Neural cell (in vitro differentiated cells): ENCODE measurements around the gene FGD4. TPM values are rescaled to one million over a fixed set of nuclear protein-coding genes. Genes with fewer than 3 reads are reported as not detected.
A peak's percentile ranks its signal among the peaks of the same experiment; 100 is the strongest.

Source experiments
- H2AFZ ChIP-seq: fragments of 200-600, 300-800 bp; sonication (generic), shearing (Covaris generic); 2 replicates; pipeline ENCODE4 v1.6.0; 2014; ENCODE audit warnings: low read depth, mild to moderate bottlenecking, antibody characterized with exemption, low read length, moderate library complexity
- H3F3A ChIP-seq: fragments of 200-600 bp; shearing (Covaris generic); 2 replicates; pipeline ENCODE4 v1.6.1; 2016; ENCODE audit warnings: mild to moderate bottlenecking, moderate library complexity, mixed read lengths, antibody characterized with exemption, low read length; ENCODE audit not compliant: insufficient read depth, poor library complexity, severe bottlenecking
- H3K27ac ChIP-seq: fragments of 200-600, 300-800 bp; sonication (generic), shearing (Covaris generic); 2 replicates; pipeline ENCODE4 v1.5.1; 2014; ENCODE audit warnings: mild to moderate bottlenecking, low read length, moderate library complexity
- H3K27me3 ChIP-seq: fragments of 300-800, 200-600 bp; sonication (generic), shearing (Covaris generic); 2 replicates; pipeline ENCODE4 v1.6.0; 2014; ENCODE audit warnings: mild to moderate bottlenecking, low read depth, low read length, moderate library complexity; ENCODE audit not compliant: insufficient read depth
- H3K36me3 ChIP-seq: fragments of 300-800, 200-600 bp; sonication (generic), shearing (Covaris generic); 2 replicates; pipeline ENCODE4 v1.5.1; 2014; ENCODE audit warnings: mild to moderate bottlenecking, antibody characterized with exemption, low read length, moderate library complexity; ENCODE audit not compliant: insufficient read depth
- H3K4me2 ChIP-seq: fragments of 300-800, 200-600 bp; sonication (generic), shearing (Covaris generic); 2 replicates; pipeline ENCODE4 v1.6.0; 2014; ENCODE audit warnings: mild to moderate bottlenecking, low read length
- H3K4me3 ChIP-seq: fragments of 300-800, 200-600 bp; sonication (generic), shearing (Covaris generic); 2 replicates; pipeline ENCODE4 v1.5.1; 2014; ENCODE audit warnings: mild to moderate bottlenecking, low read length, moderate library complexity
- H3K79me2 ChIP-seq: fragments of 200-600 bp; shearing (Covaris generic); replicated peaks from 2 replicates; pipeline ENCODE4 v1.6.0; 2014; ENCODE audit warnings: mild to moderate bottlenecking, low read length, moderate library complexity; ENCODE audit not compliant: insufficient read depth
- H3K9ac ChIP-seq: fragments of 300-800, 200-600 bp; sonication (generic), shearing (Covaris generic); 2 replicates; pipeline ENCODE4 v1.6.1; 2016; ENCODE audit warnings: mild to moderate bottlenecking, low read length, mixed read lengths
- H3K9me2 ChIP-seq: fragments of 200-600 bp; shearing (Covaris generic); 2 replicates; pipeline ENCODE4 v1.6.1; 2016; ENCODE audit warnings: mild to moderate bottlenecking, low read length, mixed read lengths; ENCODE audit not compliant: insufficient read depth
- H3K9me3 ChIP-seq: fragments of 200-600, 300-800 bp; sonication (generic), shearing (Covaris generic); 2 replicates; pipeline ENCODE4 v1.6.1; 2016; ENCODE audit warnings: mild to moderate bottlenecking, mixed run types, low read length, moderate library complexity, mixed read lengths
- H4K20me1 ChIP-seq: fragments of 200-600 bp; shearing (Covaris generic); 2 replicates; pipeline ENCODE4 v1.6.1; 2016; ENCODE audit warnings: mild to moderate bottlenecking, mixed run types; ENCODE audit not compliant: insufficient read depth
- EP300 ChIP-seq: fragments of 450-650 bp; conservative IDR thresholded peaks from 2 replicates; pipeline ENCODE4 v1.6.1; 2014; ENCODE audit warnings: antibody characterized with exemption, mild to moderate bottlenecking, moderate library complexity; ENCODE audit not compliant: poor library complexity, severe bottlenecking
- EZH2 ChIP-seq: fragments of 200-600, 300-800 bp; shearing (Covaris generic), sonication (generic); IDR thresholded peaks from 2 replicates; pipeline ENCODE4 v1.6.1; 2014; ENCODE audit warnings: antibody characterized with exemption, low read length, borderline replicate concordance, mild to moderate bottlenecking; ENCODE audit not compliant: insufficient read depth, poor library complexity, severe bottlenecking
- MXI1 ChIP-seq: fragments of 450-650 bp; conservative IDR thresholded peaks from 2 replicates; pipeline ENCODE4 v1.6.1; 2014; ENCODE audit warnings: antibody characterized with exemption, mild to moderate bottlenecking; ENCODE audit not compliant: poor library complexity, severe bottlenecking
- POLR2AphosphoS5 ChIP-seq: IDR thresholded peaks from 2 replicates; pipeline ENCODE4 v1.6.1; 2012
- RAD21 ChIP-seq: fragments of 450-650 bp; conservative IDR thresholded peaks from 2 replicates; pipeline ENCODE4 v1.6.1; 2014; ENCODE audit warnings: antibody characterized with exemption, mild to moderate bottlenecking, moderate library complexity
- SMC3 ChIP-seq: fragments of 450-650 bp; conservative IDR thresholded peaks from 2 replicates; pipeline ENCODE4 v1.6.1; 2014; ENCODE audit warnings: antibody characterized with exemption, mild to moderate bottlenecking, moderate library complexity; ENCODE audit not compliant: poor library complexity
- polyA plus RNA-seq: library from polyadenylated mRNA; depleted of rRNA; stranded (reverse); fragments of >200 nt; gene quantifications from 2 replicates; pipeline ENCODE4 v1.2.3, GENCODE V29; 2014
- TF ChIP-seq, protein P1 (sequence below): IDR thresholded peaks from 2 replicates; pipeline ENCODE4 v1.6.1; 2012; ENCODE audit warnings: borderline replicate concordance

FGD4 gene
- polyA plus RNA-seq, 1 donor from 2014 or later, result 24.4 TPM

DNA sequence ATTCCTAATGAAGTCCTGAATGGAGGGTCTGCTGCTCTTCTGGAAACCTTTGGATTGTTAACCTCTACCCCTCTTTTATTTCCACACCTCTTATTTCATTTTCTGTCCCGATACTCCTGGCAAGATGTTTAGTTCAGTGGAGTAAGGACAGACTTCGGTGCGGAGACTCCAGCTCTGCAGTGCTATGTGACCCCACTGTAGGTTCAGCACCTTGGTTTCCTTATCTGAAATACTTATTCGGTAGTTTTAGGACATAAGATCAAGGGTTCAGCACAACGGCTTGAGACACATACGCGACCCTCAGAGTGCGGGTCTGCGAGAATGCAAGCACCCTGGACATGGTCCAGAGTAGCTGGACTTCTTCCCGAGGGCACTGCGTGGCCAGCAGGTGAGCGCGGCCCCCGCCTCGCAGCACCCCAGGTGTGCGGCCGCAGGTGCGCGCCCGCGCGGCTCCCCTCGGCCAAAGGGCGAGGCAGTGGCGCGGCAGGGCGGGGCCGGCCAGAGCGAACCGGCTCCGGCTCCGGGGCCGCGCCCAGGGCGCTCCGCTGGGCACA is 465 bp upstream of the FGD4 start:
- peak overlapping the region; percentile 51 for H3K9ac ChIP-seq
- no peak overlapping the region for H3K27ac ChIP-seq
- H2AFZ ChIP-seq, result peak overlapping the region; percentile 46

DNA sequence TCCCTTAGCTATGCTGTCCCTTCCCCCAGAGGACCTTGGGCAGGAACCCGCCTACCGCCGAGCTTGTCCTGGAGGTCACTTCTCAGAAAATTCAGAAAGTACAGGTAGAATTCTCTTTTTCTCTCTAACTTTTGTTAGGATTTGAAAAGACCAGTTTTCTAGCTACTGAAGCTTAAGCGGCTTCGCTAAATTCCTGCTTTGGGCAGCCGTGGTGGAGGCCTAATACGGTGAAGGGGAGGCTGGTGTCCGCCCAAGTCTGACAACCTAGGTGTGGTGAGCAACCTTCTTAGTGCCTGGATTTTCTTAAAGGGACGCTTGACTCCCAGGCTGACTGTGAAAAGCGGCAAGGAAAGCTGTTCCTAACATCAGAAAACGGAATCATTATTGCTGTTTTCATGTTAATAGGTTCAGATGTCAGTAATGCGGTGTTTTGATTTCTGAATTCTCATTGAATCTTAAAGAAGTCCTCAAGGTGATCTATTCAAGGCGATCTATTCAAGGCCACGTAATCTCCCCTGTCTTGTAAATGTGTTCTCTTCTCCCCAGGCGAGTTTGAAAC is 835 bp downstream of the FGD4 start:
- H3K36me3 ChIP-seq, result no peaks in the 10 kb centered on the region
- H3K4me3 ChIP-seq, result peak overlapping the region; percentile 96
- no peaks in the 10 kb centered on the region for H3K9me3 ChIP-seq
- H3F3A ChIP-seq, result no peaks in the 10 kb centered on the region
- no peaks in the 10 kb centered on the region for H4K20me1 ChIP-seq
- no peak for TF ChIP-seq MXI1
- no peaks in the 10 kb centered on the region for H3K79me2 ChIP-seq
- H3K4me2 ChIP-seq, result peak overlapping the region; percentile 72
- no peak overlapping the region for H3K27ac ChIP-seq
- H3K27me3 ChIP-seq, result peaks cover 21% of the 10 kb centered on the region
- peak overlapping the region; percentile 51 for H3K9ac ChIP-seq
- H2AFZ ChIP-seq, result peak overlapping the region; percentile 46
- H3K9me2 ChIP-seq, result no peaks in the 10 kb centered on the region

More for the DNA sequence above, 465 bp upstream of the FGD4 start:
- H3K27me3 ChIP-seq, result peaks cover 21% of the 10 kb centered on the region
- H3K79me2 ChIP-seq, result no peaks in the 10 kb centered on the region
- H3K9me3 ChIP-seq, result no peaks in the 10 kb centered on the region
- no peaks in the 10 kb centered on the region for H3K36me3 ChIP-seq
- H3K9me2 ChIP-seq, result no peaks in the 10 kb centered on the region
- peak overlapping the region; percentile 96 for H3K4me3 ChIP-seq
- no peak overlapping the region for H3K4me2 ChIP-seq
- H3F3A ChIP-seq, result no peaks in the 10 kb centered on the region
- H4K20me1 ChIP-seq, result no peaks in the 10 kb centered on the region
- TF ChIP-seq, protein P1, sequence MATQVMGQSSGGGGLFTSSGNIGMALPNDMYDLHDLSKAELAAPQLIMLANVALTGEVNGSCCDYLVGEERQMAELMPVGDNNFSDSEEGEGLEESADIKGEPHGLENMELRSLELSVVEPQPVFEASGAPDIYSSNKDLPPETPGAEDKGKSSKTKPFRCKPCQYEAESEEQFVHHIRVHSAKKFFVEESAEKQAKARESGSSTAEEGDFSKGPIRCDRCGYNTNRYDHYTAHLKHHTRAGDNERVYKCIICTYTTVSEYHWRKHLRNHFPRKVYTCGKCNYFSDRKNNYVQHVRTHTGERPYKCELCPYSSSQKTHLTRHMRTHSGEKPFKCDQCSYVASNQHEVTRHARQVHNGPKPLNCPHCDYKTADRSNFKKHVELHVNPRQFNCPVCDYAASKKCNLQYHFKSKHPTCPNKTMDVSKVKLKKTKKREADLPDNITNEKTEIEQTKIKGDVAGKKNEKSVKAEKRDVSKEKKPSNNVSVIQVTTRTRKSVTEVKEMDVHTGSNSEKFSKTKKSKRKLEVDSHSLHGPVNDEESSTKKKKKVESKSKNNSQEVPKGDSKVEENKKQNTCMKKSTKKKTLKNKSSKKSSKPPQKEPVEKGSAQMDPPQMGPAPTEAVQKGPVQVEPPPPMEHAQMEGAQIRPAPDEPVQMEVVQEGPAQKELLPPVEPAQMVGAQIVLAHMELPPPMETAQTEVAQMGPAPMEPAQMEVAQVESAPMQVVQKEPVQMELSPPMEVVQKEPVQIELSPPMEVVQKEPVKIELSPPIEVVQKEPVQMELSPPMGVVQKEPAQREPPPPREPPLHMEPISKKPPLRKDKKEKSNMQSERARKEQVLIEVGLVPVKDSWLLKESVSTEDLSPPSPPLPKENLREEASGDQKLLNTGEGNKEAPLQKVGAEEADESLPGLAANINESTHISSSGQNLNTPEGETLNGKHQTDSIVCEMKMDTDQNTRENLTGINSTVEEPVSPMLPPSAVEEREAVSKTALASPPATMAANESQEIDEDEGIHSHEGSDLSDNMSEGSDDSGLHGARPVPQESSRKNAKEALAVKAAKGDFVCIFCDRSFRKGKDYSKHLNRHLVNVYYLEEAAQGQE, result no peak
- TF ChIP-seq RAD21 (no peak), SMC3 (no peak), EZH2 (no peak)

DNA sequence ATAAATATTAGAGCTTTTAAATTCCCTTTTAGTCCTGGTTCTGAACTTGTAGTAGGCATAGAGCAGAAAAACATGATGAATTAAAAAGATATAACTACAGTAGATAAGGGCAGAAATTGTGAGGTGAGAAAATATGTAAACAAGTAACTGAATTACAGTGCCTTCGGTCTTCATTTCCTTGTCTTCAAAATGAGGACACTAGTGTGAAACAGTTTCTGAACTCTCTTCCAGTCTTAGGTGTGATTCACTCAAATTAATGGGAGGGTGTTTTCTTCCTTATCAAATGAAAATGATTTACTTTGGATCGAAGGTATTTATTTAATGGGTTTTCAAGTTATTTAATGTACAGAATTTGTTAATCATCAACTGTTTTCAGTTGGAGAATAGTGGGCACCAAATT is 1.5 kb downstream of the FGD4 start:
- Histone ChIP-seq H3K27me3 (peaks cover 21% of the 10 kb centered on the region), H3K4me3 (peak overlapping the region; percentile 96), H3K79me2 (no peaks in the 10 kb centered on the region), H3F3A (no peaks in the 10 kb centered on the region), H3K9ac (no peak overlapping the region), H3K36me3 (no peaks in the 10 kb centered on the region), H2AFZ (no peak overlapping the region), H4K20me1 (no peaks in the 10 kb centered on the region), H3K9me2 (no peaks in the 10 kb centered on the region), H3K27ac (no peak overlapping the region), H3K4me2 (no peak overlapping the region), H3K9me3 (no peaks in the 10 kb centered on the region)
- no peak for TF ChIP-seq POLR2AphosphoS5
- no peak for TF ChIP-seq EP300
- no peak for TF ChIP-seq EZH2
